HCT116 (cell line): ENCODE data around the gene JAM3. TPM values are rescaled to one million over a fixed set of nuclear protein-coding genes. Genes with fewer than 3 reads are reported as not detected.

Source experiments
- ATAC-seq: fragments of 200-7000 bp; cut with Tn5 transposase; 2 replicates; pipeline ENCODE4 v1.9.1; 2020; ENCODE audit warnings: mild to moderate bottlenecking, moderate library complexity
- BruUV-seq: library from RNA; stranded (reverse); fragments of 400-500 nt; replicated peaks from 2 replicates; lab custom pipeline; 2021; lab: Mats Ljungman, UMichigan
- CTCF ChIA-PET: fragments of 300-600 bp; sonication (Branson Sonifier 250); formaldehyde crosslinking; loops from one replicate; lab custom pipeline; 2021; ENCODE audit warnings: antibody characterized with exemption; lab: Charles Lee
- POLR2A ChIA-PET: fragments of 300-600, 350-600 bp; sonication (Branson Sonifier 250); formaldehyde crosslinking; loops from one replicate; lab custom pipeline; 2021; ENCODE audit warnings: antibody characterized with exemption; lab: Charles Lee
- RAD21 ChIA-PET, 2 experiments: fragments of 300-600 bp; sonication (Branson Sonifier 250); formaldehyde crosslinking; loops; one replicate each; lab custom pipeline; 2023; ENCODE audit warnings: low total read pairs in 2 of 2; ENCODE audit not compliant: uncharacterized antibody in 2 of 2, unreplicated experiment in 2 of 2, low non-redundant PET in 1 of 2; lab: Charles Lee
- DNase-seq: peaks from one replicate; pipeline ENCODE4 v3.0.0-alpha.2; 2010; ENCODE audit warnings: low read depth, low spot score
- H2AFZ ChIP-seq: fragments of 200-600 bp; shearing (Covaris generic), sonication (generic); 2 replicates; pipeline ENCODE4 v1.6.1; 2017; ENCODE audit warnings: low read depth, mixed run types, mixed read lengths, antibody characterized with exemption, low read length; ENCODE audit not compliant: poor library complexity, severe bottlenecking
- H3K27ac ChIP-seq: 2 replicates; pipeline ENCODE4 v1.5.1; 2012; ENCODE audit warnings: low read depth, low read length
- H3K27me3 ChIP-seq: fragments of 200-600 bp; sonication (generic); 2 replicates; pipeline ENCODE4 v1.6.1; 2016; ENCODE audit warnings: mixed run types, low read length, mixed read lengths; ENCODE audit not compliant: insufficient read depth
- H3K36me3 ChIP-seq, 2 experiments: fragments of 200-500 bp in 1 of 2; fragments of 200-600 bp in 1 of 2; sonication (Bioruptor generic) in 1 of 2; sonication (generic) in 1 of 2; 2 replicates each; pipeline versions ENCODE4 v1.5.1 to v1.6.1; 2014 to 2016; ENCODE audit warnings: low read length in 2 of 2, inconsistent platforms in 1 of 2, mixed read lengths in 1 of 2, mixed run types in 1 of 2; ENCODE audit not compliant: insufficient read depth in 2 of 2, control insufficient read depth in 1 of 2
- H3K4me1 ChIP-seq, 2 experiments: fragments of 200-600 bp in 1 of 2; sonication (generic) in 1 of 2; 2 replicates each; pipeline versions ENCODE4 v1.5.1 to v1.6.1; 2012 to 2017; ENCODE audit warnings: low read length in 2 of 2, inconsistent platforms in 1 of 2, mild to moderate bottlenecking in 1 of 2, mixed read lengths in 1 of 2, mixed run types in 1 of 2, moderate library complexity in 1 of 2; ENCODE audit not compliant: insufficient read depth in 2 of 2, control insufficient read depth in 1 of 2
- H3K4me2 ChIP-seq: fragments of 200-600 bp; sonication (generic); 2 replicates; pipeline ENCODE4 v1.6.1; 2017; ENCODE audit warnings: mixed run types, low read length, mixed read lengths
- H3K4me3 ChIP-seq, 2 experiments: fragments of 200-600 bp in 1 of 2; sonication (generic) in 1 of 2; replicated peaks in 1 of 2; 2 replicates each; pipeline ENCODE4 v1.5.1; 2011 to 2016; ENCODE audit warnings: low read length in 2 of 2, control low read depth in 1 of 2, low read depth in 1 of 2, mild to moderate bottlenecking in 1 of 2, mixed read lengths in 1 of 2, mixed run types in 1 of 2
- H3K79me2 ChIP-seq: fragments of 200-600 bp; sonication (generic); 2 replicates; pipeline ENCODE4 v1.6.1; 2017; ENCODE audit warnings: mild to moderate bottlenecking, mixed run types, low read length, moderate library complexity, mixed read lengths; ENCODE audit not compliant: insufficient read depth
- H3K9ac ChIP-seq: fragments of 200-600 bp; sonication (generic); 2 replicates; pipeline ENCODE4 v1.6.1; 2016; ENCODE audit warnings: low read length, mixed read lengths
- H3K9me2 ChIP-seq: fragments of 200-600 bp; sonication (generic), shearing (Covaris generic); 2 replicates; pipeline ENCODE4 v1.6.1; 2017; ENCODE audit warnings: mixed run types, mild to moderate bottlenecking, moderate library complexity; ENCODE audit not compliant: insufficient read depth
- H3K9me3 ChIP-seq, 2 experiments: fragments of 200-500 bp in 1 of 2; fragments of 200-600 bp in 1 of 2; sonication (Bioruptor generic) in 1 of 2; sonication (generic) in 1 of 2; 2 replicates each; pipeline ENCODE4 v1.6.1; 2014 to 2017; ENCODE audit warnings: low read length in 2 of 2, mixed read lengths in 2 of 2, inconsistent platforms in 1 of 2, low read depth in 1 of 2, mild to moderate bottlenecking in 1 of 2, mixed run types in 1 of 2, moderate library complexity in 1 of 2; ENCODE audit not compliant: control insufficient read depth in 1 of 2, insufficient read depth in 1 of 2
- H4K20me1 ChIP-seq: fragments of 200-600 bp; sonication (generic), shearing (Covaris generic); 2 replicates; pipeline ENCODE4 v1.6.1; 2017; ENCODE audit warnings: mixed run types, mild to moderate bottlenecking, moderate library complexity; ENCODE audit not compliant: insufficient read depth
- CBX3 ChIP-seq: IDR thresholded peaks from 2 replicates; pipeline ENCODE4 v1.6.1; 2012; ENCODE audit warnings: low read depth
- CEBPB ChIP-seq: IDR thresholded peaks from 2 replicates; pipeline ENCODE4 v1.6.1; 2012; ENCODE audit warnings: low read depth
- EGR1 ChIP-seq: IDR thresholded peaks from 2 replicates; pipeline ENCODE4 v1.6.1; 2012; ENCODE audit warnings: low read depth
- ELF1 ChIP-seq: IDR thresholded peaks from 2 replicates; pipeline ENCODE4 v1.6.1; 2012; ENCODE audit warnings: low read depth, borderline replicate concordance
- POLR2AphosphoS5 ChIP-seq: IDR thresholded peaks from 2 replicates; pipeline ENCODE4 v1.6.1; 2011; ENCODE audit warnings: mild to moderate bottlenecking, low read depth, low read length, moderate library complexity
- RAD21 ChIP-seq: IDR thresholded peaks from 2 replicates; pipeline ENCODE4 v1.6.1; 2012; ENCODE audit warnings: low read depth, mild to moderate bottlenecking
- SP1 ChIP-seq: IDR thresholded peaks from 2 replicates; pipeline ENCODE4 v1.6.1; 2012; ENCODE audit warnings: low read depth
- SRF ChIP-seq: IDR thresholded peaks from 2 replicates; pipeline ENCODE4 v1.6.1; 2012; ENCODE audit warnings: low read depth
- TCF7L2 ChIP-seq: IDR thresholded peaks from 2 replicates; pipeline ENCODE4 v1.7.0; 2011; ENCODE audit warnings: borderline replicate concordance, inconsistent platforms; ENCODE audit not compliant: insufficient read depth, insufficient read length; ENCODE audit errors: extremely low read depth
- YY1 ChIP-seq: IDR thresholded peaks from 2 replicates; pipeline ENCODE4 v1.6.1; 2011; ENCODE audit warnings: low read length, low read depth, moderate library complexity, mild to moderate bottlenecking; ENCODE audit not compliant: insufficient replicate concordance; ENCODE audit errors: extremely low read depth
- ZFX ChIP-seq: fragments of 450-650 bp; IDR thresholded peaks from 2 replicates; pipeline ENCODE4 v1.6.1; 2017
- intact Hi-C: fragments of 100-400 bp; cut with micrococcal nuclease; formaldehyde crosslinking; loops from 2 replicates; pipeline ENCODE4 v1.10.0; 2022
- total RNA-seq: library from RNA; stranded (reverse); gene quantifications from one replicate; pipeline ENCODE4 v1.2.1, GENCODE V29; 2021; ENCODE audit not compliant: unreplicated experiment
- TF ChIP-seq, protein P1 (sequence below): IDR thresholded peaks from 2 replicates; pipeline ENCODE4 v1.6.1; 2011; ENCODE audit warnings: mild to moderate bottlenecking, low read length, moderate library complexity; ENCODE audit not compliant: insufficient replicate concordance; ENCODE audit errors: extremely low read depth
- TF ChIP-seq, protein P2 (sequence below): IDR thresholded peaks from 2 replicates; pipeline ENCODE4 v1.6.1; 2012
- TF ChIP-seq, protein P3 (sequence below): IDR thresholded peaks from 2 replicates; pipeline ENCODE4 v1.6.1; 2012
- TF ChIP-seq, protein P4 (sequence below): IDR thresholded peaks from 2 replicates; pipeline ENCODE4 v1.6.1; 2012; ENCODE audit warnings: low read depth

Gene JAM3
- total RNA-seq, 1 experiment from 2014 or later: 0.25 TPM

DNA sequence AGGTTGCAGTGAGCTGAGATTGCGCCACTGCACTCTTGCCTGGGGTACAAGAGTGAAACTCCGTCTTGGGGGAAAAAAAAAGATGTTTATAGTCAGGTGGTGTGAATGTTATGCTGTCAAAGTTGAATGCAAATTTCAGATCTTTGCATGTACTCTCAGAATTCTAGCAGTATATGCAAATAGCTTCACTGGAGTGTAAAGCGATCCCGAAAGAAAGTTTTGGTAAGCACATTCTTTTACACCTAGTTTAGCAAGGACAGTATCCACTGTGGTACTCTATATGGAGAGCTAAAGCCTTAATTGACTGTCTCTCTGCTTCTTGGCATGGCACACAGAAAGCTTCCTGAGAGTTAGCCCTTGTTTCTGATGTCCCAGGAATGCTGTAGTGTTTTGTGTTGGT is 4.0 kb downstream of the JAM3 start:
- Histone ChIP-seq H3K79me2 (no peaks in the 10 kb centered on the region), H3K4me1 (no peaks in the 10 kb centered on the region), H3K27ac (no peak overlapping the region), H3K27me3 (peaks cover 51% of the 10 kb centered on the region), H3K4me2 (no peak overlapping the region), H3K36me3 (no peaks in the 10 kb centered on the region), H3K9me3 (no peaks in the 10 kb centered on the region), H3K4me3 (no peak overlapping the region), H4K20me1 (no peaks in the 10 kb centered on the region)
- no peak for DNase-seq
- CTCF ChIA-PET: interaction anchor here (1.0 to 1.4 kb wide), 2 partner anchors 22 to 29 kb away, joined by 3 to 4 read pairs; no protein-coding TSS in a partner anchor
- ATAC-seq: no peak
- TF ChIP-seq, protein P1, sequence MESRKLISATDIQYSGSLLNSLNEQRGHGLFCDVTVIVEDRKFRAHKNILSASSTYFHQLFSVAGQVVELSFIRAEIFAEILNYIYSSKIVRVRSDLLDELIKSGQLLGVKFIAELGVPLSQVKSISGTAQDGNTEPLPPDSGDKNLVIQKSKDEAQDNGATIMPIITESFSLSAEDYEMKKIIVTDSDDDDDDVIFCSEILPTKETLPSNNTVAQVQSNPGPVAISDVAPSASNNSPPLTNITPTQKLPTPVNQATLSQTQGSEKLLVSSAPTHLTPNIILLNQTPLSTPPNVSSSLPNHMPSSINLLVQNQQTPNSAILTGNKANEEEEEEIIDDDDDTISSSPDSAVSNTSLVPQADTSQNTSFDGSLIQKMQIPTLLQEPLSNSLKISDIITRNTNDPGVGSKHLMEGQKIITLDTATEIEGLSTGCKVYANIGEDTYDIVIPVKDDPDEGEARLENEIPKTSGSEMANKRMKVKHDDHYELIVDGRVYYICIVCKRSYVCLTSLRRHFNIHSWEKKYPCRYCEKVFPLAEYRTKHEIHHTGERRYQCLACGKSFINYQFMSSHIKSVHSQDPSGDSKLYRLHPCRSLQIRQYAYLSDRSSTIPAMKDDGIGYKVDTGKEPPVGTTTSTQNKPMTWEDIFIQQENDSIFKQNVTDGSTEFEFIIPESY: no peak
- TF ChIP-seq ZFX (no peak), CEBPB (no peak), SRF (no peak), RAD21 (no peak), POLR2AphosphoS5 (no peak), CBX3 (no peak), ELF1 (no peak), YY1 (no peak), EGR1 (no peak), SP1 (no peak), TCF7L2 (no peak)
- TF ChIP-seq, protein P2, sequence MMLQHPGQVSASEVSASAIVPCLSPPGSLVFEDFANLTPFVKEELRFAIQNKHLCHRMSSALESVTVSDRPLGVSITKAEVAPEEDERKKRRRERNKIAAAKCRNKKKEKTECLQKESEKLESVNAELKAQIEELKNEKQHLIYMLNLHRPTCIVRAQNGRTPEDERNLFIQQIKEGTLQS: no peak
- TF ChIP-seq, protein P3, sequence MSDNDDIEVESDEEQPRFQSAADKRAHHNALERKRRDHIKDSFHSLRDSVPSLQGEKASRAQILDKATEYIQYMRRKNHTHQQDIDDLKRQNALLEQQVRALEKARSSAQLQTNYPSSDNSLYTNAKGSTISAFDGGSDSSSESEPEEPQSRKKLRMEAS: no peak
- TF ChIP-seq, protein P4, sequence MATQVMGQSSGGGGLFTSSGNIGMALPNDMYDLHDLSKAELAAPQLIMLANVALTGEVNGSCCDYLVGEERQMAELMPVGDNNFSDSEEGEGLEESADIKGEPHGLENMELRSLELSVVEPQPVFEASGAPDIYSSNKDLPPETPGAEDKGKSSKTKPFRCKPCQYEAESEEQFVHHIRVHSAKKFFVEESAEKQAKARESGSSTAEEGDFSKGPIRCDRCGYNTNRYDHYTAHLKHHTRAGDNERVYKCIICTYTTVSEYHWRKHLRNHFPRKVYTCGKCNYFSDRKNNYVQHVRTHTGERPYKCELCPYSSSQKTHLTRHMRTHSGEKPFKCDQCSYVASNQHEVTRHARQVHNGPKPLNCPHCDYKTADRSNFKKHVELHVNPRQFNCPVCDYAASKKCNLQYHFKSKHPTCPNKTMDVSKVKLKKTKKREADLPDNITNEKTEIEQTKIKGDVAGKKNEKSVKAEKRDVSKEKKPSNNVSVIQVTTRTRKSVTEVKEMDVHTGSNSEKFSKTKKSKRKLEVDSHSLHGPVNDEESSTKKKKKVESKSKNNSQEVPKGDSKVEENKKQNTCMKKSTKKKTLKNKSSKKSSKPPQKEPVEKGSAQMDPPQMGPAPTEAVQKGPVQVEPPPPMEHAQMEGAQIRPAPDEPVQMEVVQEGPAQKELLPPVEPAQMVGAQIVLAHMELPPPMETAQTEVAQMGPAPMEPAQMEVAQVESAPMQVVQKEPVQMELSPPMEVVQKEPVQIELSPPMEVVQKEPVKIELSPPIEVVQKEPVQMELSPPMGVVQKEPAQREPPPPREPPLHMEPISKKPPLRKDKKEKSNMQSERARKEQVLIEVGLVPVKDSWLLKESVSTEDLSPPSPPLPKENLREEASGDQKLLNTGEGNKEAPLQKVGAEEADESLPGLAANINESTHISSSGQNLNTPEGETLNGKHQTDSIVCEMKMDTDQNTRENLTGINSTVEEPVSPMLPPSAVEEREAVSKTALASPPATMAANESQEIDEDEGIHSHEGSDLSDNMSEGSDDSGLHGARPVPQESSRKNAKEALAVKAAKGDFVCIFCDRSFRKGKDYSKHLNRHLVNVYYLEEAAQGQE: no peak
- TF ChIP-seq, all 23 proteins: peak for 0
- Histone ChIP-seq H3K9ac (no peak overlapping the region), H2AFZ (no peak overlapping the region), H3K9me2 (no peaks in the 10 kb centered on the region)
- no TSS peak for BruUV-seq
- intact Hi-C loops: no loop called here
- ChIA-PET POLR2A (no interaction called here), RAD21 (no interaction called here)
